Measurements from ENCODE around the gene AGMAT. TPM values are rescaled to one million over a fixed set of nuclear protein-coding genes. Genes with fewer than 3 reads are reported as not detected.

Gene AGMAT
- total RNA-seq, 1 donor from 2014 or later, result 0.75 TPM

DNA sequence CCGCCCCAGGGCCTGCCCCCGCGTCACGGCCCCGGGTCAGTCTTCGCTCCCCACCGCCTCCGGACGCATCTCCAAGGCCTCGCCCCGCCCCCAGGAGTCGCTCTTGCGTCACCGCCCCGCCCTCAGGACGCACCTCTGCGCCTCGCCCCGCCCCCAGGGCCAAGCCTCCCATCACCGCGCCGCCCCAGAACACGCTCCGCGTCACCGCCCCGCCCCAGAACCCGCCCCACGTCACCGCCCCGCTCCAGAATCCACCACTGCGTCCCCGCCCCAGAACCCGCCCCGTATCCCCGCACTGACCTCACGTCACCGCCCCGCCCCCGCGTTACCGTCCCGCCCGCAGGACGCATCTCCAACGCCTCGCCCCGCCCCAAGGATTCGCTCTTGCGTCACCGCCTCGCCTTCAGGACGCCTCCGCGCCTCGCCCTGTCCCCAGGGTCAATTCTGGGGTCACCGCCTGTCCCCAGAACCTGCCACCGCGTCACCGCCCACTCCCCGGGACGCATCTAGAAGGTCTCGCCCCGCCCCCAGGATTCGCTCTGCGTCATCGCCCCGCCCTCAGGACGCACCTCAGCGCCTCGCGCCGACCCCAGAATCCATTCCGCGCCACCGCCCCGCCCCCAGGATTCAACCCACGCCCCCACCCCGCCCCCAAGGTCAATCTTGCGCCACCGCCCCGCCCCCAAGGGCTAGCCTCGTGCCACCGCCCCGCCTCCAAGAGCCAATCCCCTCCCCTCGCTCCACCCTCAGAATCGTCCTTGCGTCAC is 60.4 kb downstream of the AGMAT start:
- H3K36me3 ChIP-seq (ENCODE audit: control insufficient read depth, insufficient read depth, low read length), result no peaks in the 10 kb centered on the region
- no peaks in the 10 kb centered on the region for H3K27me3 ChIP-seq (ENCODE audit: control insufficient read depth, insufficient read depth, low read length)
- H3K4me3 ChIP-seq (ENCODE audit: low read depth, low read length), result peak overlapping the region; percentile 82
- peak; percentile 75 for DNase-seq (ENCODE audit: low read depth)
- TF ChIP-seq, protein P1, sequence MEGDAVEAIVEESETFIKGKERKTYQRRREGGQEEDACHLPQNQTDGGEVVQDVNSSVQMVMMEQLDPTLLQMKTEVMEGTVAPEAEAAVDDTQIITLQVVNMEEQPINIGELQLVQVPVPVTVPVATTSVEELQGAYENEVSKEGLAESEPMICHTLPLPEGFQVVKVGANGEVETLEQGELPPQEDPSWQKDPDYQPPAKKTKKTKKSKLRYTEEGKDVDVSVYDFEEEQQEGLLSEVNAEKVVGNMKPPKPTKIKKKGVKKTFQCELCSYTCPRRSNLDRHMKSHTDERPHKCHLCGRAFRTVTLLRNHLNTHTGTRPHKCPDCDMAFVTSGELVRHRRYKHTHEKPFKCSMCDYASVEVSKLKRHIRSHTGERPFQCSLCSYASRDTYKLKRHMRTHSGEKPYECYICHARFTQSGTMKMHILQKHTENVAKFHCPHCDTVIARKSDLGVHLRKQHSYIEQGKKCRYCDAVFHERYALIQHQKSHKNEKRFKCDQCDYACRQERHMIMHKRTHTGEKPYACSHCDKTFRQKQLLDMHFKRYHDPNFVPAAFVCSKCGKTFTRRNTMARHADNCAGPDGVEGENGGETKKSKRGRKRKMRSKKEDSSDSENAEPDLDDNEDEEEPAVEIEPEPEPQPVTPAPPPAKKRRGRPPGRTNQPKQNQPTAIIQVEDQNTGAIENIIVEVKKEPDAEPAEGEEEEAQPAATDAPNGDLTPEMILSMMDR (IDR thresholded peaks at IDR 0.05; ENCODE audit: insufficient read depth, low read length, poor library complexity, severe bottlenecking), result no peak

DNA sequence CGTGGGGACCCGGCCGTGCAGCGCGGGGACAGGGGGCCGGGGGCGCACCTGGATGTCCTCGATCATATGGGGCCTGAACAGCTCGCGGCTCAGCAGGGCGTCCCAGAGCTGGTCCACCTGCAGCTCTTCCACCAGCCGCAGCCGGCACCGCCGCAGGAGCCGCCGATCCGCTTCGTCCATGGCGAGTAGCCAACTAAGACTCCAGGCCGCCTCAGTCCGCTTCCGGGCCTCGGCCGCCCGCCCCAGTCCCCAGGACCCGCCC is 60.9 kb downstream of the AGMAT start, which contains the start of gene CASP9:
Gene CASP9 (minus strand): TSS at position 195 of the 262 bp plus-strand sequence. CDS start 15 bp downstream, at position 180.
- Histone ChIP-seq H3K36me3 (ENCODE audit: control insufficient read depth, insufficient read depth, low read length) (no peaks in the 10 kb centered on the region), H3K4me3 (ENCODE audit: low read depth, low read length) (peak within 1 kb of the TSS; percentile 86), H3K27me3 (ENCODE audit: control insufficient read depth, insufficient read depth, low read length) (no peaks in the 10 kb centered on the region)
- TF ChIP-seq, protein P1 (IDR thresholded peaks at IDR 0.05; ENCODE audit: insufficient read depth, low read length, poor library complexity, severe bottlenecking), result no peak
- DNase-seq (ENCODE audit: low read depth), result no peak

DNA sequence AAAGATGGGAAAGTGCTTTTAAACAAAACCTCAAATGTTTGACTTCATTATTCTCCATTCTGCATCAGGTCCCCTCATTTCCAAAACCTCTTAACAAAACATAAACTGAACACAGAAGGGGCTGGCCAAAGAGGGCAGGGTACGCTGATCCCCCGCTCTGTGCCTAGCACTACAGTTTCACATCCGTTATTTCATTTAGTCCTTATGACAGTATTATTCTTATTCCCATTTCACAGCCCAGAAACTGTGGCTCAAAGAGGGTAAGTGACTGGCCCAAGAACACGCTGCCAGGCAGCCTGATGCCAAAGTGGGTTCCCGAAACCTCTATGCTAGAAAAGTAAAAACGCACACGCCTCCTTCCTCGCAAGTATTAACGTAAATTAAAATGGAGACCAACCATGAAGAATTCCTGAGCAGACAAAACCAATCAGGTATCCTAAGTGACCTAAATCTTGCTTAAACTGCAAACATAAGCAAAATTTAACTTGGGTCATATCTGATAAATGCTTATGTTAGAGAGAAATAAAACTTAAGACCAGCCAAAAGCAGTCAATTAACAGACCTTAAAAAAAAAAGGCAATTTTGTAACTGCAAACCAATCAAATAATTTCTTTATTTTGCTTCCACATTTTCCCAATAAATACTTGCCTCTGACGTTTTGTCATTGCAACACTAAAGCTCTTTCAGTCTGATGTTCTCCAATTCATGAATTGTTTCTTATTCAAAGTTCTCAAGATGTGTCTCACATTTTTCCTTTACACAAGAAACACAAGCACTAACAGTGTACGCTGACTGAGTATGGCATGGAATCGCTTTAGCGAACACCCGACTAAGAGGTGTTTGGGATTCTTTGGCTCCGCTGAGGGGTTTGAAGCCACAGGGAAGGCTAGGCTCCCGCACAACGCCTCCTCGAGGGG is 61.5 kb downstream of the AGMAT start:
- peak overlapping the region; percentile 47 for H3K4me3 ChIP-seq (ENCODE audit: low read depth, low read length)
- TF ChIP-seq, protein P1 (IDR thresholded peaks at IDR 0.05; ENCODE audit: insufficient read depth, low read length, poor library complexity, severe bottlenecking), result no peak
- H3K36me3 ChIP-seq (ENCODE audit: control insufficient read depth, insufficient read depth, low read length), result no peaks in the 10 kb centered on the region
- no peak for DNase-seq (ENCODE audit: low read depth)
- no peaks in the 10 kb centered on the region for H3K27me3 ChIP-seq (ENCODE audit: control insufficient read depth, insufficient read depth, low read length)

DNA sequence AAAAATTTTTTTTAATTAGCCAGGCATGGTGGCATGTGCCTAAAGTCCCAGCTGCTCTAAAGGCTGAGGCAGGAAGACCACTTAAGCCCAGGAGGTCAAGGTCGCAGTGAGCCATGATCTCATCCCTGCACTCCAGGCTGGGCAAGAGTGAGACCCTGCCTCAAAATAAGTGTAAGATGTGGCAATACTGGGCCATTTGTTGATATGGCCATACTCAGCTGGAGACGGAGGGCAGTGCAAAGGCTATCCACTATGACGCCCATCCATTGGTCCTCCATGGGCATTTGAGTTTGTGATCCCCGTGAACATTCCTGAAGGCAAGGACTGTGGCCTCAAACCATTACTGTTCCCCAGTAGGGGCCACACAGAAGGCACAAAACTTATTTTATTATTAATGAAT is 62.3 kb downstream of the AGMAT start:
- DNase-seq (ENCODE audit: low read depth), result no peak
- TF ChIP-seq, protein P1 (IDR thresholded peaks at IDR 0.05; ENCODE audit: insufficient read depth, low read length, poor library complexity, severe bottlenecking), result no peak
- Histone ChIP-seq H3K4me3 (ENCODE audit: low read depth, low read length) (no peak overlapping the region), H3K27me3 (ENCODE audit: control insufficient read depth, insufficient read depth, low read length) (no peaks in the 10 kb centered on the region), H3K36me3 (ENCODE audit: control insufficient read depth, insufficient read depth, low read length) (no peaks in the 10 kb centered on the region)

Other genes with a start within 250 kb of the AGMAT start
- gene EFHD2, start 175.2 kb downstream of the AGMAT start, total RNA-seq, result 54.6 and 63.3 TPM in 2 replicates
- not detected in 2 replicates for gene CTRC, start 146.6 kb downstream of the AGMAT start, total RNA-seq
- gene CELA2A, start 128.3 kb downstream of the AGMAT start, total RNA-seq, result not detected in 2 replicates
- gene CELA2B, start 108.9 kb downstream of the AGMAT start, total RNA-seq, result not detected in 2 replicates
- gene CASP9, start 60.8 kb downstream of the AGMAT start, total RNA-seq, result 14.0 and 22.7 TPM in 2 replicates
- gene DNAJC16, start 58.2 kb downstream of the AGMAT start, total RNA-seq, result 21.7 and 31.7 TPM in 2 replicates
- 16.9 TPM in 2 replicates for gene DDI2, start 32.4 kb upstream of the AGMAT start, total RNA-seq
- gene PLEKHM2, start 99.3 kb upstream of the AGMAT start, total RNA-seq, result 52.1 and 73.3 TPM in 2 replicates
- 0.25 and 0.34 TPM in 2 replicates for gene SLC25A34, start 151.2 kb upstream of the AGMAT start, total RNA-seq
- not detected in 2 replicates for gene TMEM82, start 157.4 kb upstream of the AGMAT start, total RNA-seq
- gene FBLIM1, start 173.7 kb upstream of the AGMAT start, total RNA-seq, result 364 and 458 TPM in 2 replicates
- gene UQCRHL, start 222.6 kb upstream of the AGMAT start, total RNA-seq, result 1.8 and 1.9 TPM in 2 replicates